Urinary bladder (tissue), 4 donors: ENCODE results near the gene FBXL22. TPM values are rescaled to one million over a fixed set of nuclear protein-coding genes. Genes with fewer than 3 reads are reported as not detected.
A peak's percentile ranks its signal among the peaks of the same experiment; 100 is the strongest.

Source experiments
- DNase-seq: peaks from one replicate; pipeline ENCODE4 v3.0.0-alpha.2; 2015; ENCODE audit errors: extremely low spot score
- H3K27ac ChIP-seq: one replicate; pipeline ENCODE4 v1.5.1; 2013; ENCODE audit warnings: low read depth, mild to moderate bottlenecking, moderate library complexity
- H3K36me3 ChIP-seq: one replicate; pipeline ENCODE4 v1.6.1; 2013; ENCODE audit warnings: mild to moderate bottlenecking, moderate library complexity; ENCODE audit not compliant: insufficient read depth
- H3K4me1 ChIP-seq: one replicate; pipeline ENCODE4 v1.6.1; 2013; ENCODE audit warnings: mild to moderate bottlenecking, moderate library complexity; ENCODE audit not compliant: insufficient read depth
- H3K4me3 ChIP-seq: one replicate; pipeline ENCODE4 v1.5.1; 2013; ENCODE audit warnings: low read depth, low read length
- WGBS: extraction: QIAGEN DNeasy Blood & Tissue Kit; methylation state at CpG from one replicate; pipeline ENCODE4 v1.1.7; 2013; 5-methylcytosine and 5-hydroxymethylcytosine counted together
- polyA plus RNA-seq: library from polyadenylated mRNA; stranded (reverse); fragments of 200-250 nt; gene quantifications from one replicate; pipeline ENCODE4 v1.2.3, GENCODE V29; 2013
- total RNA-seq: library from RNA; depleted of rRNA; stranded (reverse); fragments of >200 nt; gene quantifications from one replicate; pipeline ENCODE4 v1.2.3, GENCODE V29; 2014
- donor health status: healthy with polysubstance abuse.
- donor health status: healthy.

The FBXL22 gene
- total and polyA plus RNA-seq, 2 donors: 26.2 to 100 TPM

- no peak for DNase-seq
- no peaks in the 10 kb centered on the region for H3K4me1 ChIP-seq
- peak overlapping the region; percentile 31 for H3K27ac ChIP-seq
- H3K36me3 ChIP-seq: no peaks in the 10 kb centered on the region
- H3K4me3 ChIP-seq: peak overlapping the region; percentile 53
- WGBS: 45% methylated on average over 19 of the region's 19 CpGs
These were observed 2.3 kb downstream of the FBXL22 start for GRCh38 chr15:63599401-63600000.

- Histone ChIP-seq H3K27ac (peak overlapping the region; percentile 65), H3K4me1 (no peaks in the 10 kb centered on the region), H3K36me3 (no peaks in the 10 kb centered on the region), H3K4me3 (peak overlapping the region; percentile 53)
- DNase-seq: no peak
- WGBS: 15% methylated on average over 26 of the region's 26 CpGs
These were observed 2.9 kb downstream of the FBXL22 start for GRCh38 chr15:63600001-63600615.

GRCh38 chr15:63600616-63601025 lies 3.4 kb downstream of the FBXL22 start:
- no peaks in the 10 kb centered on the region for H3K36me3 ChIP-seq
- under 1% methylated on average over 60 of the region's 60 CpGs for WGBS
- no peak for DNase-seq
- H3K4me1 ChIP-seq: no peaks in the 10 kb centered on the region
- peak overlapping the region; percentile 65 for H3K27ac ChIP-seq
- H3K4me3 ChIP-seq: peak overlapping the region; percentile 53

DNA sequence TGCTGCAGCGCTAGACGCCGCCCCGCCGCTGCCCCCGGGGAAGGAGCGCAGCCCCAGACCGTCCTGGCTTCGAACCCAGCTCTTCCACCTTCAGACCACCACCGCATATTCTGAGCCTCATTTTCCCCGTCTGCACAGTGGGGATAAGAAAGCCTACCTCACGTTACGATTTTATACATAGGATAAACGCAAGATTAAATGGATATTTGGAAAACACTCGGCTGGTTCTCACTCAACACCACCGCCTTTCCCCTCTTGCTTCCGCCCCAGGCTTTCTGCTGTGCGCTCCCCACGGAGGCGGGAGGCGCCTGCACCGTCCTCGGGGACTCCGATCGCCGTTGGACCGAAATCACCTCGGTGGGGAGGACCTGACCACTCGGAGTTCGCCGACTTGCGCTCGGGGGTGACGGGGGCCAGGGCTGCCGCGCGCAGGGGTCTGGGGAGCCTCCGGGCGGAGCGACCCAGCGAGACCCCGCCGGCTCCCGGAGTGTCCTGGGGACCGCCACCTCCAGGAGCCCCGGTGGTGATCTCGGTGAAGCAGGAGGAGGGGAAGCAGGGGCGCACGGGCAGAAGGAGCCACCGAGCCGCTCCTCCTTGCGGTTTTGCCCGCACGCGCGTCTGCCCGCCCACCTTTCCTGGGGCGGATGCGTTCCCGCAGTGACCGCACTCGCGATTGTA lies 4.0 kb downstream of the FBXL22 start:
- DNase-seq: no peak
- Histone ChIP-seq H3K4me1 (no peaks in the 10 kb centered on the region), H3K4me3 (peak overlapping the region; percentile 53), H3K27ac (peak overlapping the region; percentile 61), H3K36me3 (no peaks in the 10 kb centered on the region)
- WGBS: 7% methylated on average over 63 of the region's 63 CpGs

DNA sequence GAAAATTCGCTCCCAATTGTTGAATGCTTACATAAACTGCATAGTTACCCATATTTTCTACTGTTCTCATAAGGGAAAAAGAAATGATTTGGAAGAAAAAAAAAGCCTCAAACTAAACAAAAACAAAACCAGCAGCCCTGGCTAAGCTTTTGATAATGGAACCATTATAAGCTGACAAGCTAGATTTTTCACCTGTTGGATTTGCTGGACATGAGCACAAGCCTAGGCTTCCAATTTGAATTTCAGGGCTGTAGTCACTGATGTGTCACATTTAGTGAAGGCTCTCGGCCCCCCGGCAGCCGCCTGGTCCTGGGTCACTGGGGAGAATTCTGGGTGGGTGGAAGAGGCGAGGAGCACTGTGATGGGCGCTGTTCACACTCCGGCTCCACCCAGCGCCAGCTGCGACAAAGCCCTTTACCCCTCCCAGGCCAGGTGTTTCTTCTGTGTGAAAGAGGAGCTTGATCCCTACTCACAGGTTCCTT lies 4.6 kb downstream of the FBXL22 start:
- Histone ChIP-seq H3K36me3 (no peaks in the 10 kb centered on the region), H3K27ac (no peak overlapping the region), H3K4me3 (peak overlapping the region; percentile 53), H3K4me1 (no peaks in the 10 kb centered on the region)
- WGBS: 58% methylated on average over 9 of the region's 9 CpGs
- no peak for DNase-seq

DNA sequence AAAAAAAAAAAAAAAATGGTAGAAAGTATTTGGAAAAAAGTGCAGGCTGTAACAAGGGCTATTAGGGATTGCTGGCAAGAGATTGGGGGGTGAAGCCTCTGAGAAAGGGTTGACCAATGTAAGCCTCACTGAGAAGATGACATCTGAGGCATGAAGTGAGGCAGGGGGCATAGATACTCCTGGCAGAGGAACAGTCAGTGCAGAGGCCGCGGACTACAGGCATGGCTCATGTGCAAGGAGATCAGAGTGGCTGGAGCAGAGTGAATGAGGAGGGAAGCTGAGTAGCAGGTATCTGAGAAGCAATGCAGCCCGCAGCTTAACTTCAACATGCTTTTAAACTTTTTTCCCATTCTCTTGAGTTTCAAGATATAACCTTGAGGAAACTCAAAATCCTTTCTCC lies 5.4 kb downstream of the FBXL22 start:
- Histone ChIP-seq H3K27ac (no peak overlapping the region), H3K36me3 (no peaks in the 10 kb centered on the region), H3K4me1 (no peaks in the 10 kb centered on the region), H3K4me3 (no peak overlapping the region)
- WGBS: 73% methylated on average over 3 of the region's 3 CpGs
- no peak for DNase-seq

- Histone ChIP-seq H3K36me3 (no peaks in the 10 kb centered on the region), H3K4me1 (no peaks in the 10 kb centered on the region), H3K4me3 (no peak overlapping the region), H3K27ac (no peak overlapping the region)
- WGBS: 90% methylated on average over 4 of the region's 4 CpGs
- no peak for DNase-seq
These were observed 6.3 kb downstream of the FBXL22 start for GRCh38 chr15:63603516-63603915.

DNA sequence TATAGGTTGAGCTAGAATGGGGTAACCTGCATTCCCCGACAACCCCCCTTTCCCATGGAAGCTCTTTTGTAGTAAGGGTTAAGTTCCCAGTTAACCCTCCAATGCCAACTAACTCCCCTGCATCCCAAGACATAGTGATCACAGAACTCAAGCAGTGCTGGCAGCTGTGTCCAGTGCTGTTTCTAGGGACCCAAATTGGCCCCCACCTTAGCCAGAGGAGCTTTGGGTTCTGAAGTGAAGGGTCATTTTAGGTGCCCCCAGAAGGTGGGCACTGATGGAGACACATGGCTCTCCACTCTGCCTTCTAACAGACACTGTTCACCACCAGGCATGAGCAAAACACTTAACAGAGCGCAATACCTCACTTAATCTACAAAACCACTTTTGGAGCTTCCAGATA lies 7.1 kb downstream of the FBXL22 start:
- WGBS: 96% methylated on average over 2 of the region's 2 CpGs

DNA sequence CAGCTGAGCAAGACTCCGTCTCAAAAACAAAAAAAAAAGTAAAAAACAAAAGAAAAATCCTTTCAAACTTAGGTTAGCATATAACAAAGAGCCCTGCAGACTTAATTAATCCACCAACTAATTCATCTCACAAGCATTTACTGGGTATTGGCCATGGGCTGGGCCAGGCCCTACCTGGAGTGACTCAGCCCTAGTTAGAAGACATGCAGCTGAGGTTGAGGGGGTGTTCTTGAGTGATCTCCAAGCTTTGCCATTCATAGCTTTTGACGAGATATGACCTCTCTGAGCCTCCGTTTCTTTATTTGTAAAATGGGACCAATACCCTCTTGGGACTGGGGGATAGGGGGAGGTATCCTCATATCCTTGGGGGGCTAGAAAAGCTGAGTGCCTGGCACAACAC lies 7.8 kb downstream of the FBXL22 start:
- whole genome bisulfite sequencing: 95% methylated on average over 3 of the region's 3 CpGs
- Histone ChIP-seq H3K27ac (no peak overlapping the region), H3K36me3 (no peaks in the 10 kb centered on the region), H3K4me3 (no peak overlapping the region), H3K4me1 (no peaks in the 10 kb centered on the region)
- DNase-seq: no peak

More for the DNA sequence above, 7.1 kb downstream of the FBXL22 start:
- Histone ChIP-seq H3K36me3 (no peaks in the 10 kb centered on the region), H3K4me1 (no peaks in the 10 kb centered on the region), H3K4me3 (no peak overlapping the region), H3K27ac (no peak overlapping the region)
- no peak for DNase-seq

GRCh38 chr15:63605816-63606215 lies 8.6 kb downstream of the FBXL22 start:
- Histone ChIP-seq H3K4me3 (no peak overlapping the region), H3K27ac (no peak overlapping the region), H3K36me3 (no peaks in the 10 kb centered on the region), H3K4me1 (no peaks in the 10 kb centered on the region)
- WGBS: 69% methylated on average over 7 of the region's 7 CpGs
- DNase-seq: no peak

GRCh38 chr15:63606308-63606707 lies 9.1 kb downstream of the FBXL22 start:
- H3K4me1 ChIP-seq: no peaks in the 10 kb centered on the region
- H3K4me3 ChIP-seq: no peak overlapping the region
- WGBS: 62% methylated on average over 2 of the region's 2 CpGs
- no peaks in the 10 kb centered on the region for H3K36me3 ChIP-seq
- no peak for DNase-seq
- H3K27ac ChIP-seq: no peak overlapping the region

DNA sequence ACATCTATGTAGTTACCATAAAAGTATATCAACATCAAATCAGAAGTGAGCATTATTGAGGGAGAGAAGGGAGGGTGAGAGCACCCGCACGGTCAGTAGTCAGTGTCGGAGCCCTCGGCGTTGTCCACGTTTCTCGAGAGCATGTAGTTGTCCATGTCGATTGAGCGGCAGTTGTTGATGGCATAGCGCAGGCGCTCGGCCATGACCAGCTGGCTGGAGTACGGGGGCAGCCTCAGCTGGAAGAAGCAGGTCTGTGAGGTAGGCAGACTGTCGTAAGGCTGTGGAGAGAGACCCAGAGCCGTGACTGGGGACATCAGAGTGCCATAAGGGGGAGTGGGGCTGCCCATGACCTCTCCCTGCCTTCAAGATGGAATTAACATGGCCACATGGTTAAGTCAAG lies 11.8 kb downstream of the FBXL22 start:
- H3K4me3 ChIP-seq: no peak overlapping the region
- DNase-seq: no peak
- WGBS: 98% methylated on average over 15 of the region's 15 CpGs
- H3K27ac ChIP-seq: no peak overlapping the region
- H3K36me3 ChIP-seq: no peaks in the 10 kb centered on the region
- no peaks in the 10 kb centered on the region for H3K4me1 ChIP-seq

- Histone ChIP-seq H3K36me3 (no peaks in the 10 kb centered on the region), H3K4me3 (no peak overlapping the region), H3K27ac (no peak overlapping the region), H3K4me1 (no peaks in the 10 kb centered on the region)
- DNase-seq: no peak
- WGBS: 93% methylated on average over 6 of the region's 6 CpGs
These were observed 12.3 kb downstream of the FBXL22 start for GRCh38 chr15:63609448-63609847.

DNA sequence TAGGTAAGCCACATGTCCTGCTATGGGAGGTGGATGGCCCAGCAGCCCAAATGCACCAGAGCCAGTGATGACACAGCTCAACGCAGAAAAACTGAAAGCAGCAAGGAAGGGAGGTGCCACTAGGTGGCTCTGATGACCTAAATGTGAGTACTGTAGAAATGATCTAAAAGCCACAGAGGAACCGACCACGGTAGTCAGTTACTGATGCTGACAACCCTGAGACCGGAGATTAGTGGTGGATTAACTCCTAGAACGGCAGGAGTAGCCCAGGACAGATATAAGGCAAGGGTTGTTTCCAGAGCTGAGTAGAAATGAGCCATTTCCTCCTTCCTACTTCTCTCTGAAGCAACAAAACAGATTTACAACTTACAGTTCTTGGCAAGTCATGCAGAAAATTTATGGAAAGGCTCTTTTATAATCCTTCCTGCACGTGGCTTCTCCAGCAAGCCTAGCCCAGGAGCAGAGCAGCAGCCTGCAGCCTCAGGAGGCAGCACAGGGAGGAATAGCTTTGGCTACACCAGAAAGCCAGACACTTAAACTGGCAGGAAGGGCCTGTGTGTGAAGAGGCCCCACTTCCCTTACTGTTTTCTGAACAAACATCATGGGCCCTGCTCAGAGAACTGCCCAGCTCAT lies 13.1 kb downstream of the FBXL22 start:
- peak; percentile 80 for DNase-seq
- no peaks in the 10 kb centered on the region for H3K4me1 ChIP-seq
- H3K4me3 ChIP-seq: no peak overlapping the region
- peak overlapping the region; percentile 53 for H3K27ac ChIP-seq
- WGBS: under 1% methylated on average over 6 of the region's 6 CpGs
- H3K36me3 ChIP-seq: no peaks in the 10 kb centered on the region
